Activated CD4-positive, alpha-beta T cell treated with anti-CD3 and anti-CD28 coated beads for 24 hours (primary cell): Measurements from ENCODE around the gene ZBTB16.
A peak's percentile ranks its signal among the peaks of the same experiment; 100 is the strongest.

ENCODE experiments used
- DNase-seq, 2 donors: peaks; one replicate each; pipeline ENCODE4 v3.0.0-alpha.2; 2020; ENCODE audit warnings: low read depth in 2 of 2

The ZBTB16 gene

GRCh38 chr11:114059278-114059983 is at the start of gene ZBTB16:
ZBTB16 (plus strand) TSS chr11:114059711; CDS start chr11:114063301, 3,590 bp downstream.
- peak; percentile 19 to 29 for DNase-seq

- DNase-seq: no peak
These were observed 48.6 kb upstream of the ZBTB16 start for GRCh38 chr11:114010931-114011330.

GRCh38 chr11:114011443-114011842 is 48.1 kb upstream of the ZBTB16 start:
- DNase-seq: no peak

GRCh38 chr11:114015117-114015516 is 44.4 kb upstream of the ZBTB16 start:
- no peak for DNase-seq

- DNase-seq: no peak
These were observed 42.5 kb upstream of the ZBTB16 start for GRCh38 chr11:114016986-114017385.

GRCh38 chr11:114017723-114018122 is 41.8 kb upstream of the ZBTB16 start:
- no peak for DNase-seq

- DNase-seq: no peak
These were observed 40.5 kb upstream of the ZBTB16 start for GRCh38 chr11:114019046-114019445.

- no peak for DNase-seq
These were observed 39.9 kb upstream of the ZBTB16 start for GRCh38 chr11:114019574-114019973.

- DNase-seq: no peak
These were observed 34.1 kb upstream of the ZBTB16 start for GRCh38 chr11:114025329-114025907.

GRCh38 chr11:114026355-114026754 is 33.2 kb upstream of the ZBTB16 start:
- no peak for DNase-seq

- no peak for DNase-seq
These were observed 32.1 kb upstream of the ZBTB16 start for GRCh38 chr11:114027391-114027790.

GRCh38 chr11:114027926-114028325 is 31.6 kb upstream of the ZBTB16 start:
- no peak for DNase-seq

GRCh38 chr11:114031246-114031966 is 28.1 kb upstream of the ZBTB16 start:
- DNase-seq: no peak

- no peak for DNase-seq
These were observed 27.6 kb upstream of the ZBTB16 start for GRCh38 chr11:114031967-114032320.

- no peak for DNase-seq
These were observed 26.4 kb upstream of the ZBTB16 start for GRCh38 chr11:114033066-114033465.

- no peak for DNase-seq
These were observed 25.9 kb upstream of the ZBTB16 start for GRCh38 chr11:114033572-114033971.

- no peak for DNase-seq
These were observed 24.6 kb upstream of the ZBTB16 start for GRCh38 chr11:114034956-114035355.

- peak; percentile 25 to 35 for DNase-seq
These were observed 23.2 kb upstream of the ZBTB16 start for GRCh38 chr11:114036147-114036811.

- no peak for DNase-seq
These were observed 22.6 kb upstream of the ZBTB16 start for GRCh38 chr11:114036958-114037357.

- no peak for DNase-seq
These were observed 20.0 kb upstream of the ZBTB16 start for GRCh38 chr11:114039551-114039950.

GRCh38 chr11:114040706-114041211 is 18.8 kb upstream of the ZBTB16 start:
- no peak for DNase-seq

GRCh38 chr11:114042234-114042633 is 17.3 kb upstream of the ZBTB16 start:
- no peak for DNase-seq
